IMR-90 (cell line): Measurements from ENCODE around the gene BFSP1. TPM values are rescaled to one million over a fixed set of nuclear protein-coding genes. Genes with fewer than 3 reads are reported as not detected.

ENCODE experiments used
- ATAC-seq: fragments of 200-7000 bp; cut with Tn5 transposase; 2 replicates; pipeline ENCODE4 v1.9.1; 2020; ENCODE audit warnings: low read depth, mild to moderate bottlenecking, moderate library complexity
- BruUV-seq: library from RNA; stranded (reverse); fragments of 400-500 nt; replicated peaks from 2 replicates; lab custom pipeline; 2021; lab: Mats Ljungman, UMichigan
- CTCF ChIA-PET: fragments of 300-600 bp; formaldehyde crosslinking; extraction: SDS; loops from one replicate; lab custom pipeline; 2021; ENCODE audit warnings: antibody characterized with exemption; lab: Yijun Ruan, JAX
- POLR2A ChIA-PET: fragments of 300-600 bp; sonication (Branson Sonifier 250); formaldehyde crosslinking; loops from one replicate; lab custom pipeline; 2022; ENCODE audit warnings: antibody characterized with exemption; ENCODE audit not compliant: unreplicated experiment; lab: Charles Lee
- DNase-seq: peaks from one replicate; pipeline ENCODE4 v3.0.0; 2013
- H2AFZ ChIP-seq: replicated peaks from 2 replicates; pipeline ENCODE3; 2013; ENCODE audit warnings: low read length, mild to moderate bottlenecking; ENCODE audit not compliant: poor library complexity
- H2AK5ac ChIP-seq: 2 replicates; pipeline ENCODE4 v1.6.1; 2013; ENCODE audit warnings: low read depth, low read length, inconsistent platforms
- H2AK9ac ChIP-seq: replicated peaks from 2 replicates; pipeline ENCODE3; 2013; ENCODE audit warnings: mild to moderate bottlenecking, low read depth, low read length, moderate library complexity; ENCODE audit not compliant: poor library complexity
- H2BK120ac ChIP-seq: 2 replicates; pipeline ENCODE4 v1.6.1; 2013; ENCODE audit warnings: low read depth, low read length, inconsistent platforms
- H2BK15ac ChIP-seq: 3 replicates; pipeline ENCODE4 v1.6.1; 2013; ENCODE audit warnings: low read depth, low read length, inconsistent platforms
- H2BK20ac ChIP-seq: 2 replicates; pipeline ENCODE4 v1.6.1; 2013; ENCODE audit warnings: low read depth, mild to moderate bottlenecking, inconsistent platforms, low read length, moderate library complexity
- H2BK5ac ChIP-seq: 2 replicates; pipeline ENCODE4 v1.6.1; 2013; ENCODE audit warnings: mild to moderate bottlenecking, low read depth, low read length, inconsistent platforms; ENCODE audit not compliant: poor library complexity, severe bottlenecking
- H3K14ac ChIP-seq: replicated peaks from 2 replicates; pipeline ENCODE4 v1.6.1; 2013; ENCODE audit warnings: low read depth, low read length, inconsistent platforms
- H3K18ac ChIP-seq: 2 replicates; pipeline ENCODE4 v1.6.1; 2013; ENCODE audit warnings: low read depth, low read length, control low read depth
- H3K23ac ChIP-seq: 2 replicates; pipeline ENCODE4 v1.6.1; 2013; ENCODE audit warnings: low read depth, low read length, inconsistent platforms
- H3K27ac ChIP-seq: 2 replicates; pipeline ENCODE4 v1.5.1; 2013; ENCODE audit warnings: mild to moderate bottlenecking, control low read depth, low read length; ENCODE audit not compliant: insufficient read depth
- H3K27me3 ChIP-seq: 2 replicates; pipeline ENCODE4 v1.6.1; 2013; ENCODE audit warnings: low read length; ENCODE audit not compliant: control insufficient read depth, insufficient read depth
- H3K36me3 ChIP-seq: 2 replicates; pipeline ENCODE4 v1.6.1; 2013; ENCODE audit warnings: low read length, mixed read lengths; ENCODE audit not compliant: control insufficient read depth, insufficient read depth
- H3K4ac ChIP-seq: 2 replicates; pipeline ENCODE4 v1.6.1; 2013; ENCODE audit warnings: low read depth, low read length, inconsistent platforms
- H3K4me1 ChIP-seq: 2 replicates; pipeline ENCODE4 v1.6.1; 2013; ENCODE audit warnings: low read length, mixed read lengths; ENCODE audit not compliant: control insufficient read depth, insufficient read depth
- H3K4me2 ChIP-seq: 2 replicates; pipeline ENCODE4 v1.6.1; 2013; ENCODE audit warnings: low read depth, mild to moderate bottlenecking, control low read depth, low read length, moderate library complexity
- H3K4me3 ChIP-seq: 2 replicates; pipeline ENCODE4 v1.5.1; 2013; ENCODE audit warnings: low read depth, mild to moderate bottlenecking, control low read depth, low read length, moderate library complexity; ENCODE audit not compliant: insufficient read depth
- H3K56ac ChIP-seq: 2 replicates; pipeline ENCODE4 v1.6.1; 2013; ENCODE audit warnings: low read length, inconsistent platforms; ENCODE audit not compliant: insufficient read depth; ENCODE audit errors: extremely low read depth
- H3K79me1 ChIP-seq, 2 experiments: 2 replicates each; pipeline ENCODE4 v1.6.1; 2013; ENCODE audit warnings: low read length in 2 of 2, inconsistent platforms in 1 of 2, low read depth in 1 of 2
- H3K9ac ChIP-seq: 2 replicates; pipeline ENCODE4 v1.6.1; 2013; ENCODE audit warnings: low read depth, low read length, control low read depth
- H3K9me1 ChIP-seq: 2 replicates; pipeline ENCODE4 v1.6.1; 2013; ENCODE audit warnings: low read length, inconsistent platforms; ENCODE audit not compliant: insufficient read depth
- H3K9me3 ChIP-seq: 2 replicates; pipeline ENCODE4 v1.6.1; 2013; ENCODE audit warnings: low read length; ENCODE audit not compliant: control insufficient read depth, insufficient read depth
- H4K20me1 ChIP-seq: 2 replicates; pipeline ENCODE4 v1.6.1; 2013; ENCODE audit warnings: low read length, inconsistent platforms; ENCODE audit not compliant: insufficient read depth
- H4K5ac ChIP-seq: 2 replicates; pipeline ENCODE4 v1.6.1; 2013; ENCODE audit warnings: mild to moderate bottlenecking, low read depth, low read length, control low read depth
- H4K8ac ChIP-seq, 2 experiments: 2 replicates each; pipeline ENCODE4 v1.6.1; 2013; ENCODE audit warnings: low read depth in 2 of 2, low read length in 2 of 2, control low read depth in 1 of 2, inconsistent platforms in 1 of 2
- H4K91ac ChIP-seq: 2 replicates; pipeline ENCODE4 v1.6.1; 2013; ENCODE audit warnings: low read depth, low read length, inconsistent platforms; ENCODE audit not compliant: insufficient read depth
- CHD1 ChIP-seq: IDR thresholded peaks from 2 replicates; pipeline ENCODE4 v1.6.1; 2012; ENCODE audit warnings: low read depth, low read length, improper control_type of control experiment
- MAZ ChIP-seq: IDR thresholded peaks from 2 replicates; pipeline ENCODE4 v1.6.1; 2012; ENCODE audit warnings: low read depth, mild to moderate bottlenecking, low read length, improper control_type of control experiment, moderate library complexity, borderline replicate concordance
- MXI1 ChIP-seq: IDR thresholded peaks from 2 replicates; pipeline ENCODE4 v1.6.1; 2012; ENCODE audit warnings: low read depth, mild to moderate bottlenecking, low read length, moderate library complexity, borderline replicate concordance
- NFE2L2 ChIP-seq: fragments of 150-350 bp; IDR thresholded peaks from 2 replicates; pipeline ENCODE4 v1.6.1; 2016; ENCODE audit warnings: low read depth, mild to moderate bottlenecking, low read length
- POLR2A ChIP-seq: IDR thresholded peaks from 2 replicates; pipeline ENCODE4 v1.6.1; 2012; ENCODE audit warnings: mild to moderate bottlenecking, low read depth, low read length
- RFX5 ChIP-seq: IDR thresholded peaks from 2 replicates; pipeline ENCODE4 v1.8.0; 2012; ENCODE audit warnings: low read depth, mild to moderate bottlenecking, low read length, moderate library complexity
- WGBS, 2 experiments: methylation state at CpG; one replicate each; pipeline versions ENCODE4 v1.1.5 to v1.1.7; 2013; ENCODE audit warnings: missing lambda C conversion rate in 2 of 2; ENCODE audit not compliant: insufficient read length in 1 of 2; ENCODE audit errors: extremely low coverage in 2 of 2; 5-methylcytosine and 5-hydroxymethylcytosine counted together
- dilution Hi-C: fragments of 300-500 bp; cut with HindIII; formaldehyde crosslinking; loops from one replicate; pipeline ENCODE4 v1.14.3; 2018; ENCODE audit warnings: low sequenced_read_pairs; ENCODE audit not compliant: unreplicated experiment
- in situ Hi-C: fragments of 300-500 bp; cut with MboI; formaldehyde crosslinking; loops from 3 replicates; pipeline ENCODE4 v1.14.3; 2019; ENCODE audit warnings: low sequenced_read_pairs, inconsistent platforms, mixed read lengths
- intact Hi-C: fragments of 100-400 bp; cut with micrococcal nuclease; formaldehyde crosslinking; loops from 2 replicates; pipeline ENCODE4 v1.10.0; 2022
- polyA plus RNA-seq, 3 experiments: library from polyadenylated mRNA; depleted of rRNA; stranded (reverse); fragments of >200 nt; gene quantifications; 2 replicates each; pipeline ENCODE4 v1.2.3, GENCODE V29; 2012; ENCODE audit warnings: low replicate concordance in 1 of 3
- total RNA-seq: library from RNA; depleted of rRNA; stranded (reverse); fragments of >200 nt; gene quantifications from 2 replicates; pipeline ENCODE4 v1.2.3, GENCODE V29; 2012

The BFSP1 gene
- total and polyA plus RNA-seq, 2 of the 4 experiments (the other 2 are of a cell fraction), result 1.1 to 2.0 TPM

DNA sequence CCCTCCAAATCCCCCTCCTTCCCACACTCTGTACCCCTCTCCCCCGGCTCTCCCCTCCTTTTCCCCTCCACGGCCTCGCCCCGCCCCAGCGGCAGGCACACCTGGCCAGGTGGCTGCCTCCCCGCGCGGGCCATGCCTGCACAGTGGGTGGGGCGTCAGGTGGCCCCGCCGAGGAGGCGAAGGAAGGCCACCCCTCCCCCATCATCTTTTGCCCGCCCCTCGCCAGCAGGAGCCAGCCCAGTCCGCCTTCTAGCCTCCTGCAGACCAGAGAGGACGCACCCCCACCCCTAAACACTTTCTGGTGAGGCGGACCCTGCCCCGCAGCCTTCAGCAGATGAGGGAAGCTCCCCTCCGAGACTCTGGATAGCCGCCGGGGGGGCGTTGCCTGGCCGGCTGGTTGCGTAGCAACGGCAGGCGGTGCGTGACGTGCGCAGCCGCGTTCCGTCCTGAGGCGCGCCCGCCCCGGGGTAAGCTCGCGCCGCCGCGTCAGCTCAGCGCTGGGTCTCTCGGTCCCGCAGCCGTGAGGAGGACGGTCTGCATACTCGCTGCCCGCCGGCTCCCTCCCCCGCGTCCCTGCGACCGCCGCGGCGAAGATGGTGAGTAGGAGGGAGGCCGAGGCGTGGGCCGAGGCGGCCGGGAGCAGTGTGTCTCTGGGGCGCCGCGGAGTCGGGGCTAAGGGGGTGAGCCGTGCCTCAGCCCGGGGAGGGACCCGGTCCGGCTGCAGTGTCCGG lies 38.6 kb upstream of the BFSP1 start, which contains the start of gene DSTN:
Gene DSTN, plus strand, starts transcription at position 460 of the 731 bp plus-strand sequence. Its CDS starts 134 bp downstream, at position 594.
- peak within 1 kb of the TSS; percentile 86 for H3K56ac ChIP-seq
- H2BK20ac ChIP-seq, result peak within 1 kb of the TSS; percentile 32
- H3K27ac ChIP-seq, result peak within 1 kb of the TSS; percentile 98
- H4K91ac ChIP-seq, result peak within 1 kb of the TSS; percentile 86
- peak within 1 kb of the TSS; percentile 94 for H3K4ac ChIP-seq
- ATAC-seq (peak; percentile 78), DNase-seq (peak; percentile 95)
- peak within 1 kb of the TSS; percentile 99 for H3K23ac ChIP-seq
- peak; percentile 93; the same call in 1 of the 2 replicates for TF ChIP-seq CHD1
- TF ChIP-seq POLR2A, result peak; percentile 96
- no peak for TF ChIP-seq RFX5
- peak; percentile 92 for TF ChIP-seq MXI1
- TF ChIP-seq NFE2L2, result no peak
- TF ChIP-seq MAZ, result peak; percentile 63; the same call in 1 of the 2 replicates
- no peaks in the 10 kb centered on the region for H3K9me3 ChIP-seq
- intact Hi-C loops, result loop anchor here (1.0 to 5.0 kb wide), 4 partner anchors 11 to 38 kb away; no protein-coding TSS in a partner anchor
- H3K36me3 ChIP-seq, result 0 out of 2 replicates have a peak, but pooled peaks cover 2% of the 10 kb centered on the region
- POLR2A ChIA-PET, result interaction anchor here (0.6 to 1.8 kb wide), 7 partner anchors 12 to 71 kb away, joined by 3 to 5 read pairs (median 3); no protein-coding TSS in a partner anchor
- H3K9ac ChIP-seq, result peak within 1 kb of the TSS; percentile 82
- CTCF ChIA-PET, result interaction anchor here (0.6 to 2.2 kb wide), 6 partner anchors 26 to 122 kb away, joined by 3 to 11 read pairs (median 4); no protein-coding TSS in a partner anchor
- H3K18ac ChIP-seq, result peak within 1 kb of the TSS; percentile 49
- no peak within 1 kb of the TSS for H2BK15ac ChIP-seq
- H4K8ac ChIP-seq, result peak within 1 kb of the TSS; percentile 72 to 85
- peak within 1 kb of the TSS; percentile 85 for H3K4me3 ChIP-seq
- dilution Hi-C loops, result no loop called here
- in situ Hi-C loops, result loop anchor here (5.0 kb wide), 1 partner anchor 32 kb away; no protein-coding TSS in a partner anchor
- H2AK5ac ChIP-seq, result peak within 1 kb of the TSS; percentile 94
- H3K79me1 ChIP-seq, result peaks cover 8 to 26% of the 10 kb centered on the region in 2 experiments
- H3K9me1 ChIP-seq, result peaks cover under 1% of the 10 kb centered on the region; the same call in 1 of the 2 replicates
- H2BK5ac ChIP-seq, result peak within 1 kb of the TSS; percentile 98
- peak within 1 kb of the TSS; percentile 94 for H2BK120ac ChIP-seq
- peak within 1 kb of the TSS; percentile 98 for H2AK9ac ChIP-seq
- H3K14ac ChIP-seq, result peak within 1 kb of the TSS; percentile 96
- H2AFZ ChIP-seq, result peak within 1 kb of the TSS; percentile 82
- H4K20me1 ChIP-seq, result peaks cover 44% of the 10 kb centered on the region
- H3K4me1 ChIP-seq, result peaks cover 9% of the 10 kb centered on the region
- 0% methylated on average over 30 of the region's 70 CpGs; no CpG with 5 or more reads in 1 of the 2 experiments for WGBS, 2 experiments
- H3K27me3 ChIP-seq, result no peaks in the 10 kb centered on the region
- H4K5ac ChIP-seq, result peak within 1 kb of the TSS; percentile 69
- BruUV-seq, result no TSS peak
- H3K4me2 ChIP-seq, result peak within 1 kb of the TSS; percentile 78
